Stimulated activated CD8-positive, alpha-beta memory T cell treated with anti-CD3 and anti-CD28 coated beads, Interleukin-7, amount 100 ng/mL, for 24 hours (primary cell): ENCODE data around the gene CFAP70.
"Not testable (repeated sequence)": the region's sequence is repeated elsewhere in the genome, so short reads cannot be mapped to it uniquely, and the experiment has no call there.

Experiments
- DNase-seq: peaks from one replicate; pipeline ENCODE4 v3.0.0-alpha.2; 2020; ENCODE audit warnings: low read depth

Gene CFAP70

DNA sequence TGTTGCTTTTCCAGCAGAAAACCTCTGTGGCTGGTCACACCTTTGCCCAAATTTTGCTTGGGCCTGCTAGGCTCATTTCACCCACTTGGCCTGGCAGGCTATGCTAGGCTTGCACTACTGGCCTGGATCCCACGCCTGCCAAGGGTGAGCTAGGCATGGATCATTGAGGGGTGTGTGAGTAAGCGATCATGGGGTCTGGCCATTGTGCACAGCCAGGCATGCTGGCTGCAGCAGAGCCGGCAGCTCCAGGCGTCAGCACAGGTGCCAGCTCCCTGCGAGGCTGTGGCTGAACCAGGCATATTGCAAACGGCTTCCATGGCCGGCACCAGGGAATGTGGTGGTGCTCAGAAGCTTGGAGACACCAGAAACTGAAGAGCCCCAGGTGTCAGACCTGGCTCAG lies 19.2 kb downstream of the CFAP70 start:
- no peak for DNase-seq

DNA sequence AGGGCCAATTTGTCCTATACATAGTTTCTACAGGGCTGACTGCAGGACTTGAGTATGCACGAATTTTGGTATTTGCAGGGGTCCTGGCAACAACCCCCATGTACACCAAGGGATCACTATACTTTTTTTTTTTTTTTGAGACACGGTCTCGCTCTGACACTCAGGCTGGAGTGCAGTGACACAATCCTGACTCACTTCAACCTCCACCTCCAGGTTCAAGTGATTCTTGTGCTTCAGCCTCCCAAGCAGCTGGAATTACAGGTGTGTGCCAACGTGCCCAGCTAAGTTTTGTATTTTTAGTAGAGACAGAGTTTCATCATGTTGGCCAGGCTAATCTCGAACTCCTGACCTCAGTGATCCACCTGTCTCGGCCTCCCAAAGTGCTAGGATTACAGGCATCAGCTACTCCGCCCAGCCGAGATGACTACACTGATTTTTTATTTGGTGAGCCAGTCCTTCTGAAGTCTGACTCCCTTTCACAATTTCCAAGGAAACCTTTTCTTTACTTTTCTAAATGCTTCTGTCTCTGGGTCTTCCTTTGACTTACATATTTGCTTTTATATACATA lies 19.8 kb downstream of the CFAP70 start:
- no peak for DNase-seq

DNA sequence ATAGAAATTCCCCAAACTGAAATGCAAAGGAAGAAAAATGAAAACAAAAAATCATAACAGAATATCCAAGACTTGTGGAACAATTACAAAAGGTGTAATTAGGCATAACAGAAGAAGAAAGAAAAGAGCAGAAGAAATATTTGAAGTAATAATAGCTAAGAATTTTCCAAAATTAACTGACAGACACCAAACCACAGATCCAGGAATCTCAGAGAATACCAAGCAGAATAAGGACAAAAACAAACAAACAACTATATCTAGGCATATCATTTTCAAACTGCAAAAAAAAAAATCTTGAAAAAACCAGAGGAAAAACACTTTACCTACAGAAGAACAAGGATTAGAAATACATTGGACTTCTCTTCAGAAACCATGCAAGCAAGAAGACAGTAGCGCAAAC lies 25.5 kb downstream of the CFAP70 start:
- no peak for DNase-seq

DNA sequence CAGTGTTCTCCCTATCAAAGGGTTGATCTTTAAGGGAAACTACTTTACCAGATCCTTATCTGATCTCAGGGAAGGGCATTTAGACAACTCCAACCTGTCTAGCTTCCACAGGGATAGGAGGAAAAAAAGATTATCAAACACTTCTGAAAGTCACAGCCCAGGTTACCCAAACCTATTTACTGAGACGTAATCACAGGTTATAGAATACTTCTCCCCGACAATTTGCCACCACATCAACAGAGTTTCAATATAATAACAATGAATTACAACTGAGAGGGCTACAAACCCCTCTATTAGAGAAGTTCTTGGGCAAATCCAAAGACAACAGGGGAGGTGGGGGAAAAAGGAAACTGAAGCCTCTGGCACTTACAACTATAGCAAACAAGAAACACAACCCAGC lies 26.3 kb downstream of the CFAP70 start:
- no peak for DNase-seq

DNA sequence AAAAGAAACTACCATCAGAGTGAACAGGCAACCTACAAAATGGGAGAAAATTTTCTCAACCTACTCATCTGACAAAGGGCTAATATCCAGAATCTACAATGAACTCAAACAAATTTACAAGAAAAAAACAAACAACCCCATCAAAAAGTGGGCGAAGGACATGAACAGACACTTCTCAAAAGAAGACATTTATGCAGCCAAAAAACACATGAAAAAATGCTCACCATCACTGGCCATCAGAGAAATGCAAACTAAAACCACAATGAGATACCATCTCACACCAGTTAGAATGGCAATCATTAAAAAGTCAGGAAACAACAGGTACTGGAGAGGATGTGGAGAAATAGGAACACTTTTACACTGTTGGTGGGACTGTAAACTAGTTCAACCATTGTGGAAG lies 30.1 kb downstream of the CFAP70 start:
- not testable (repeated sequence) for DNase-seq

DNA sequence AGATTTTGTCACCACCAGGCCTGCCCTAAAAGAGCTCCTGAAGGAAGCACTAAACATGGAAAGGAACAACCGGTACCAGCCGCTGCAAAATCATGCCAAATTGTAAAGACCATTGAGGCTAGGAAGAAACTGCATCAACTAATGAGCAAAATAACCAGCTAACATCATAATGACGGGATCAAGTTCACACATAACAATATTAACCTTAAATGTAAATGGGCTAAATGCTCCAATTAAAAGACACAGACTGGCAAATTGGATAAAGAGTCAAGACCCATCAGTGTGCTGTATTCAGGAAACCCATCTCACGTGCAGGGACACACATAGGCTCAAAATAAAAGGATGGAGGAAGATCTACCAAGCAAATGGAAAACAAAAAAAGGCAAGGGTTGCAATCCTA lies 33.4 kb downstream of the CFAP70 start:
- DNase-seq: not testable (repeated sequence)

DNA sequence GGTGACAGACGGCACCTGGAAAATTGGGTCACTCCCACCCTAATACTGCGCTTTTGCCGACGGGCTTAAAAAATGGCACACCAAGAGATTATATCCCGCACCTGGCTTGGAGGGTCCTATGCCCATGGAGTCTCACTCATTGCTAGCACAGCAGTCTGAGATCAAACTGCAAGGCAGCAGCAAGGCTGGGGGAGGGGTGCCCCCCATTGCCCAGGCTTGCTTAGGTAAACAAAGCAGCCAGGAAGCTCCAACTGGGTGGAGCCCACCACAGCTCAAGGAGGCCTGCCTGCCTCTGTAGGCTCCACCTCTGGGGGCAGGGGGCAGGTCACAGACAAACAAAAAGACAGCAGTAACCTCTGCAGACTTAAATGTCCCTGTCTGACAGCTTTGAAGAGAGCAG lies 35.1 kb downstream of the CFAP70 start:
- not testable (repeated sequence) for DNase-seq

DNA sequence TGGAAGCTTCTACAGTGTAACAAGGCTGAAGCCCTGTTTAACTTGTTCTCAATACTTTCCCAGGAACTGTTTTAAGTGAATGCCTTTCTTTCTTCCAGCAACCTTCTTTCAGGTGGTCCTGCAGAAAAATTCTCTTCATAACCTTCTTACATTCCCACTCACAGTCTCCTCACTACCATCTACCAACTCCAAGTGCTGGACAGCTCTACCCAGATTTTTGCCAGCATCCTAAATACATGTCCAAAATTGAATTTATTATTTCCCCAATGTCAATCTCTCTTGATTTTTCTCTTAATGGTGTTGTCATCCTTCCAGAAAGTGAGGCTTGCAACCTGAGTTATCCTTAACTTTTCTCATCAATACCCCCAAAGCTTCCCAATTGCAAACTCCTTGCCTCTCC lies 48.2 kb downstream of the CFAP70 start:
- no peak for DNase-seq

DNA sequence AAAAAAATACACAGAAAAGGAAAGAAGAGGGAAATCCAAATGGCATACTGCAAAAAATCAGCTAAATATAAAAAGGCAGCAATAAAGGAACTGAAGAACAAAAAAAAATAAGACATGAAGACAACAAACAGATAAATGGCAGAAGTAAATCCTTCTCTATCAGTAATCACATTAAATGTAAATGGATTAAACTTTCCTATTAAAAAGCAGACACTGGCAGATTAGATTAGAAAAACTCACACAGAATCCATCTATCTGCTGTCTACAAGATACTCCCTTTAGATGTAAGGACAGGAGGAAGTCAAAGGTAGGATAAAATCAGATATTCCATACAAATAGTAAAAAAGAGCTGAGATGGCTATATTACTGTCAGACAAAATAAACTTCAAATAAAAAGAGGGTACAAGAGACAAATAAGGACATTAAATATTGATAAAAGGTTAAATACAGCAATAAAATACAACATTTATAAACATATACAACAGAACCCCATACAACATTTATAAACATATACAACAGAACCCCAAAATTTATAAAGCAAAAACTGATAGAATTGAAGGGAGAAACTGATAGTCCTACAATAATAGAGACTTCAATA lies 51.4 kb downstream of the CFAP70 start:
- no peak for DNase-seq

DNA sequence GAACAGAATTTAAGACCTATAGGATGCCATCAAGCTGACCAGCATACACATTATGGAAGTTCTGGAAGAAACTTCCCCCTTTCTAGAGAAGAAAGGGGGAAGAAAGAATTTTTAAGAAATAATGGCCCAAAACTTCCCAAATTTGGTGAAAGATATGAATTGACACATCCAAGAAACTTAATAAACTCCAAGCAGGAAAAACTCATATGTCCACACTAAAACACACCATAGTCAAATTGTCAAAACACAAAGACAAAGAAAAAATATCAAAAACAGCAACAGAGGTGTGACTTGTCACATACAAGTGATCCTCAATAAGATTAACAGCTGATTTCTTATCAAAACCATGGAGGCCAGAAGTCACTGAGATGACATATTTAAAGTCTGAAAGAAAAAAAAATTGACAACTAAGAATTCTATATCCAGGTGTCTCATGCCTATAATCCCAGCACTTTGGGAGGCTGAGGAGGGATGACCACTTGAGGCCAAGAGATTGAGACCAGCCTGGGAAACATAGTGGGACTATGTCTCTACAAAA lies 52.4 kb downstream of the CFAP70 start:
- no peak for DNase-seq

DNA sequence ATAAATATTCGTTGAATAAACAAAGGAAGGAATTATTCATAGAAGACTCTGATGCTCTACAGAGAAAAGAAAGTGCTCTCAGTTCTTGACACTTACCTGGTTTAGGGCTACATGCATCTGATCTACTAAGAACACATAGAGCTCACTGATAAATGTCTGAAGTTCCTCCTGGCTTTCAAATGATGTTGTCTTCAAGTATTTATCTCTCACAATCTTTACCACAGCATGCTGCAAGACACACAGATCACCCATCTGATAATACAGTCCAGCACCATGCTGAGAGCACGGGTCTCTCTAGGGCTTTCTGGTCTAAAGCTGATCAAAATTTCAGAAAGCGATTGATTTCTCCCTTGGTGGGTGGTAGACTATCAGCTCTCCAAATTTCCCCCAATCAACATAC lies 61.7 kb downstream of the CFAP70 start:
- no peak for DNase-seq

DNA sequence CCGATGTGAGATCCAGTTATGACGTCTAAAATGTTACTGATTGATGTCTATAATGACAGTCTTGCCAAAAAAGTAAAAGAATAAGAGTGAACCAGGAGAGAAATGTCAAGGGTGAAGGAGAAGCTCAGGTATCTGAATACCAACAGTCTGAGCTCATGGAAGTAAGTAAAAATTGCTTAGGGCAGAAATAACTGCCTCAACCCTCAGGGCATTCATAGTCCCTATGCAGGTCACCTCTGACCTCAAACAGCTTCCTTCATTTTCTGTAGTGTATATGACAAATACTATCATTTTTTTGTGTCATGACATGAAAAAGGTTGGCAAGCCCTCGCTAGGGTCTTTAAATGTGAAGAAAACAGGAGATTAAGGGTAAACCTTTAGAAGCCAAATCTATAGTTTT lies 65.2 kb downstream of the CFAP70 start:
- DNase-seq: no peak

DNA sequence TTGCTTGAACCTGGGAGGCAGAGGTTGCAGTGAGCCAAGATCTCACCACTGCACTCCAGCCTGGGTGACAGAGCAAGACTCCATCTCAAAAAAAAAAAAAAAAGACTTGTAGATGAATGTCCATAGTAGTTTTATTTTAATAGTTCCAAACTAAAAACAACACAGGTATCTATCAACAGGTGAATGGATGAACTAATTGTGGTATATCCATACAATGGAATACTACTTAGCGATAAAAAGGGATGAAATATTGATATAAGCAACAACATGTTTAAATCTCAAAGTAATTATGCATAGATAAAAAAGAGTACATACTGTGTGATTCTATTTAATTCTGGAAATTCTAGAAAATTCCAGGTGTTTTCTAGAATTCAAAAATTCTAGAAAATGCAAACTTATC lies 68.7 kb downstream of the CFAP70 start:
- DNase-seq: no peak

DNA sequence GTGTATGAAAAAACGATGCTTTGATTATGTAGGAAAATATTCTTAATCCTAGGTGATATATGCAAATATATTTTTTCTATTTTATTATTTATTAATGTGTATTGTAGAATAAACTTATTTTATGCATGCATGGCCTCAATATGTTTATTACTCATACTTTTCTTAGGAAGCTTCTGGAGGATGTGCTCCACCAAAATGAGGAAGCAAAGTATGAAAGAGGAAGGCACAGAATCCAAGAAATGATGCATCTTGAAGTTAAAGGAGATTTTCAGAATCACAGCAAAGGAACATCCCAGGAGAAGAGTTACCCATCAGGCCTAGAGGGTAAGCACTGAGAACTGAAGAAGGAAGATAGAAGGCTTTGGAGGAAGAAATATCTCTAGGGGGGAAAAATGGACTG lies 71.2 kb downstream of the CFAP70 start:
- no peak for DNase-seq

DNA sequence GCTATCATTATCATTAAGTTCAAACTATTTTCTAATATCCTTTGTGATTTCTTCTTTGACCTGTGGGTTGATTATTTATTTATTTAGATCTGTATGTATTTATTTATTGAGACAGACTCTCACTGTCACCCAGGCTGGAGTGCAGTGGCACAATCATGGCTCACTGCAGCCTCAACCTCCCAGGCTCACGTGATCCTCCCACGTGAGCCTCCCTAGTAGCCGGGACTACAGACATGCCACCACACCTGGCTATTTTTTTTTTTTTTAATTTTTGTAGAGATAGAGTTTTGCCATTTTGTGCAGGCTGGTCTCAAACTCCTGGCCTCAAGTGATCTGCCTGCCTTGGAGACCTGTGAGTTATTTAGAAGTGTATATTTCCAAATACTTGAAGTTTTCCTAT lies 77.6 kb downstream of the CFAP70 start:
- no peak for DNase-seq

DNA sequence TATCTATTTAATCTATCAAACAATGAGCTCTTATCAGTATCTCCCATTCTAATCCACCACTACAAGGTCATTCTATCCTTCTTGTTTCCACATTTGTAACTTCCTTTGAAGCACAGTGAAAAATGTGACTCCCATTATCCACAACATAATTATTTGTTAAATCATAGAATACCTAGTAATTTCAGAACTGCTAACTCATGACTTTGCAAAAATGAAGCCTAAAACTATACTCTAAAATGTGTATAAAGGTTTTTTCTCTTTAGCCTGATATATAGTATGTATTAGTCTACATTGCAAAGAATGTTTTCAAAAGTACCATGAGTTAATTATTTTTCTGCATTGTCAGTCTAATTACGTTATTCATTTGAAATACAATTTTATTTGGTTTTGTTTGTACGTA lies 94.2 kb downstream of the CFAP70 start:
- DNase-seq: no peak

DNA sequence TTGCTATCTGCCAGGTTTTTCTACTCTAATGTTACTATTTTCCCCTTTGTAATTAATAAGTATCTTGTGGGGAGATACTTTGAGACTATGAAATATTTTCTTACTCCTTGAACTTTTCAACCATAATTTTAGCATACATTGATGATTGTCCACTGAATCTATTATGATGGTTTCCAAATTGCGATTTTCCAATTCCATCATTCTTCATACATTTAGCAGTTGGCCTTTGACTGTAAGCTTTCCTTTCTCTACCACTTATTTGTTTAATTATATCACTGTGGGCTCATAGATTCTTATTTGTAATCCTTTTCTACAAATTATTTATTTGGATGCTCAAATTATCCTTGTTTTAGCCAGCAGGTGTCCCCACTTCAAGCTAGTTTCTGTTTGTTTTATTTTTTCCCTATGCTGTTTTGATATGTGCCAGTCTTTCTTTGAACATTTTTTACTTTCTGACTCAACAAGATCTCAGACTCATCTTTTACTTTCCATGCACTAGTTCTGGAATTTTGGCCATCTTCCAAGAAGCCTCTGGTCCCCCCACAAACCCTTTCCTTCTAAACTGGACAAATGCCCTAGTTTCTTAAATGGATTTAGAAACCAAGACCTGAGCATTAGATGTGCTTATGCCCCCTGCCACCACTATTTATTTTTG lies 94.8 kb downstream of the CFAP70 start:
- DNase-seq: no peak

DNA sequence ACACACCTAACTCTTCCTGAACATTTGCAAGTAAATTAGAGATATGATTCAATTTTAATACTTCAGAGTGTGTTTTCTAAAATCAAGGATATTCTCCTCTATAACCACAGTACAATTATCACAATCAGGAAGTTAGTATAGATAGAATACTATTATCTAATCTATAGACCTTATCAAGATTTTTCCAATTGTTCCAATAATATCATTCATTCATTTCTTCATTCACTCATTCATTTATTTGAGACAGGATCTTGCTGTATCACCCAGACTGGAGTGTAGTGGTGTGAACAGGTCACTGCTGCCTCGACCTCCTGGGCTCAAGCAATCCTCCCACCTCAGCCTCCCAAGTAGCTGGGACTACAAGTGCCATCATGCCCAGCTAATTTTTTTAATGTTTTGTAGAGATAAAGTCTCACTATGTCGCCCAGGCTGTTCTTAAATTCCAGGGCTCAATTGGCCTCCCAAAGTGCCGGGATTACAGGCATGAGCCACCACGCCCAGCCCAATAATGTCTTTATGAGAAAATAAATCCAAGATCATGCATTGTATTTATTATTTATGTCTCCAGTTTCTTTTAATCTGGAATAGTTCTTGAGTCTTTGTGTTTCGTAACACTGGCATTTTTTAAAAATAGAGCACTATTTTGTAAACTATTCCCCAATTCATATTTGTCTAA lies 95.6 kb downstream of the CFAP70 start:
- no peak for DNase-seq

DNA sequence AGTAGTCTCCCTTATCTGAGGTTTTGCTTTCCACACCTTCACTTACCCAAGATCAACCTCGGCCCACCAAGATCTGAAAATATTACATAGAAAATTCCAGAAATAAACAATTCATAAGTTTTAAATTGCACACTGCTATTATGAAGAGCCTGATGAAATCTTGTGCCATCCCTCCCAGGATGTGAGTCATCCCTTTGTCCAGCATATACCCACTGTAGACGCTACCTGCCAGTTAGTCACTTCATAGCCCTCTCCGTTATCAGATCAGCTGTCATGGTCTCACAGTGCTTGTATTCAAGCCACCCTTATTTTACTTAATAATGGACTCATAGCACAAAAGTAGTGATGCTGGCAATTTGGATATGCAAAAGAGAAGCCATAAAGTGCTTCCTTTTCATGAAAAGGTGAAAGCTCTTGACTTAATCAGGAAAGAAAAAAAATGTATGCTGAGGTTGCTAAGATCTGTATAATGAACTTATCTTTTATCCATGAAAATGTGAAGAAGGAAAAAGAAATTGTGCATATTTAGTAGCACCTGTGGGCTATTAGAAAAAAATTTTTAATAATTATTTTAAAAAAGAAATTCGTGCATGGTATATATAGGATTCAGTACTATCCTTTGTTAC lies 96.4 kb downstream of the CFAP70 start:
- no peak for DNase-seq

DNA sequence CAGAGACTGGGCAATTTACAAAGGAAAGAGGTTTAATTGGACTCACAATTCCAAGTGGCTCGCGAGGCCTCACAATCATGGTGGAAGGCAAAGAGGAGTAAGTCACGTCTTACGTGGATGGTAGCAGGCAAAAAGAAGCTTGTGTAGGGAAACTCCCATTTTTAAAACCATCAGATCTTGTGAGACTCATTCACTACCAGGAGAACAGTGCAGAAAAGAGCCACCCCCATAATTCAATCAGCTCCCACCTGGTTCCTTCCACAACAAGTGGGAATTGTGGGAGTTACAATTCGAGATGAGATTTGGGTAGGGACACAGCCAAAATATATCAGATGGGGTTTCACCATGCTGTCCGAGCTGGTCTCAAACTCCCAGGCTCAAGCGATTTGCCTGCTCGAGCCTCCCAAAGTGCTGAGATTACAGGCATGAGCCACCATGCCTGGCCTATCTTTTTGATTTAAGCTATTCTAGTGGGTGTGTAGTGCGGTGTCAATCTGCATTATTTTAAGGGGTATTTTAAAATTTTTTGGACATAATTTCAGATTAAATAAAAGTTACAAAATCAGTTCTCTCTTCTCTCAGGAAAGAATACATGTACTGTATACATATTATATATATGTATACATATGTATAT lies 97.2 kb downstream of the CFAP70 start:
- no peak for DNase-seq

DNA sequence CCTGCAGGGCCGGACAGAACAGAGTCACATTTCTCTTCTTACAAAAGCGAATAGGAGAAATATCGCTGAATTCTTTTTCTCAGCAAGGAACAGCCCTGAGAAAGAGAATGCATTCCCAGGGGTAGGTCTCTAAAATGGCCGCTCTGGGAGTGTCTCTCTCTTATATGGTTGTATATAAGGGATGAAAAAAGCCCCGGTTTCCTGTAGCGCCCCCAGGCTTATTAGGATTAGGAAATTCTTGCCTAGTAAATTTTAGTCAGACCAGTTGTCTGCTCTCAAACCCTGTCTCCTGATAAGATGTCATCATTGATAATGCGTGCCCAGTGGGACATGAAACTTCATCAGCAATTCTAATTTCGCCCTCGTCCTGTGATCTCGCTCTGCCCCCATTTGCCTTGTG lies 100.1 kb downstream of the CFAP70 start:
- DNase-seq: not testable (repeated sequence)

DNA sequence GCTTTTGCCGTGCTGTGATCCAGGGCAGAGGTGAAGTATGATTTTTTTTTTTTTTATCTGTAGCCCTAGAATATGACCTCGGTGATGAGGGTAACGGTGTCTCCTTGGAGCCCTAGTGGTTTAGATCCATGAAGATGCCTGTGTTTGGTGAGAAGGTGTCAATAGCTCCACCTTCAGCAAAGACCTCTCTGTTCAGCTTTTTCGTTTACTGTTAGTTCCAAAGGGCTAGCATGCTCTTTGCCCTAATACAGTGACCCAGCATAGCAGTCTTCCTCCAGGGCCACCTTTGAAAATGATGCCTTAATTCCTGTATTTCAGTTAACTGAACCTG lies 105.5 kb downstream of the CFAP70 start:
- no peak for DNase-seq
